Smooth muscle cell (in vitro differentiated cells): Measurements from ENCODE around the gene BLVRA. TPM values are rescaled to one million over a fixed set of nuclear protein-coding genes. Genes with fewer than 3 reads are reported as not detected.
"Not testable (repeated sequence)": the region's sequence is repeated elsewhere in the genome, so short reads cannot be mapped to it uniquely, and the experiment has no call there.

ENCODE experiments used
- DNase-seq: peaks from one replicate; lab custom pipeline; 2025; ENCODE audit not compliant: unreplicated experiment; lab: John Stamatoyannopoulos, UW
- H2AFZ ChIP-seq: fragments of 200-600 bp; sonication (generic); 2 replicates; pipeline ENCODE4 v1.6.0; 2016; ENCODE audit warnings: antibody characterized with exemption, low read depth, mild to moderate bottlenecking
- H3F3A ChIP-seq: fragments of 200-600 bp; sonication (generic); 2 replicates; pipeline ENCODE4 v1.6.0; 2017; ENCODE audit warnings: antibody characterized with exemption, low read depth
- H3K27ac ChIP-seq: fragments of 200-600 bp; sonication (generic); 2 replicates; pipeline ENCODE4 v1.5.1; 2016; ENCODE audit warnings: low read depth, mild to moderate bottlenecking
- H3K27me3 ChIP-seq: fragments of 200-600 bp; sonication (generic); 2 replicates; pipeline ENCODE4 v1.6.1; 2016; ENCODE audit warnings: low read depth, mild to moderate bottlenecking
- H3K36me3 ChIP-seq: fragments of 200-600 bp; sonication (generic); 2 replicates; pipeline ENCODE4 v1.5.1; 2016; ENCODE audit warnings: low read depth
- H3K4me1 ChIP-seq: fragments of 200-600 bp; sonication (generic); 2 replicates; pipeline ENCODE4 v1.5.1; 2016; ENCODE audit warnings: low read depth
- H3K4me2 ChIP-seq: fragments of 200-600 bp; sonication (generic); 2 replicates; pipeline ENCODE4 v1.6.0; 2016; ENCODE audit warnings: mild to moderate bottlenecking
- H3K4me3 ChIP-seq: fragments of 200-600 bp; sonication (generic); 2 replicates; pipeline ENCODE4 v1.5.1; 2016; ENCODE audit warnings: mild to moderate bottlenecking
- H3K79me2 ChIP-seq: fragments of 200-600 bp; sonication (generic); 2 replicates; pipeline ENCODE4 v1.6.0; 2016; ENCODE audit warnings: low read depth, mild to moderate bottlenecking
- H3K9ac ChIP-seq: fragments of 200-600 bp; sonication (generic); 2 replicates; pipeline ENCODE4 v1.6.0; 2016; ENCODE audit warnings: low read depth
- H3K9me3 ChIP-seq: fragments of 200-600 bp; sonication (generic); replicated peaks from 2 replicates; pipeline ENCODE4 v1.5.1; 2016; ENCODE audit warnings: low read depth
- H4K20me1 ChIP-seq: fragments of 200-600 bp; sonication (generic); 2 replicates; pipeline ENCODE4 v1.6.0; 2016; ENCODE audit warnings: low read depth
- WGBS: methylation state at CpG from one replicate; pipeline ENCODE4 v1.1.7; 2016; ENCODE audit warnings: low lambda C conversion rate; 5-methylcytosine and 5-hydroxymethylcytosine counted together
- polyA plus RNA-seq: library from polyadenylated mRNA; unstranded; fragments of >200 nt; fragmentation: Nextera tagmentation; extraction: Ambion mirVana; gene quantifications from 2 replicates; pipeline ENCODE4 v1.2.1, GENCODE V29; 2016
- total RNA-seq: library from RNA; depleted of rRNA; stranded (reverse); fragments of >200 nt; gene quantifications from 2 replicates; pipeline ENCODE4 v1.2.3, GENCODE V29; 2014
- TF ChIP-seq, protein P1 (sequence below): fragments of 200-600 bp; sonication (generic); IDR thresholded peaks from 2 replicates; pipeline ENCODE4 v1.5.1; 2017; ENCODE audit warnings: borderline replicate concordance, mild to moderate bottlenecking, antibody characterized with exemption; ENCODE audit not compliant: insufficient read depth, poor library complexity, severe bottlenecking

Gene BLVRA
- total and polyA plus RNA-seq, 2 experiments from 2014 or later: 24.6 to 65.4 TPM

DNA sequence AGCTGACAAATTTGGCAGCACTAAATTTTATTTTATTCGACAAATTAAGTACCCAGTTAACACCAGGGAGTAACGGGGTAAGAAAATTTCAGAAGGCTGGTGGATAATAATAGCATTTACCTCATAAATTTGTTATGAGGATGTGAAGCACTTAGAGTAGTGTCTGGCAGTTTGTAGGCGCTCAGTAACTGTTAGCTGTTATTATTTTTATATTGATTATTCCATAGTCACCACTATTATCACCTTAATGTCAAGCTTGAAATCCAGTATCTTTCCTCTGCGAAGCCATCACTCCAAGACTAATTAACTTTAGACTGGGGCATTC is 28.6 kb upstream of the BLVRA start:
- Histone ChIP-seq H3K4me1 (peaks cover 6% of the 10 kb centered on the region), H3K27ac (peak overlapping the region; percentile 64), H3K79me2 (peaks cover 43% of the 10 kb centered on the region), H3K27me3 (no peaks in the 10 kb centered on the region), H3K4me3 (peak overlapping the region; percentile 89), H2AFZ (peak overlapping the region; percentile 97), H3K4me2 (peak overlapping the region; percentile 91), H3K36me3 (no peaks in the 10 kb centered on the region), H3K9ac (peak overlapping the region; percentile 80), H3K9me3 (no peaks in the 10 kb centered on the region), H3F3A (no peaks in the 10 kb centered on the region), H4K20me1 (peaks cover 5% of the 10 kb centered on the region)
- TF ChIP-seq, protein P1, sequence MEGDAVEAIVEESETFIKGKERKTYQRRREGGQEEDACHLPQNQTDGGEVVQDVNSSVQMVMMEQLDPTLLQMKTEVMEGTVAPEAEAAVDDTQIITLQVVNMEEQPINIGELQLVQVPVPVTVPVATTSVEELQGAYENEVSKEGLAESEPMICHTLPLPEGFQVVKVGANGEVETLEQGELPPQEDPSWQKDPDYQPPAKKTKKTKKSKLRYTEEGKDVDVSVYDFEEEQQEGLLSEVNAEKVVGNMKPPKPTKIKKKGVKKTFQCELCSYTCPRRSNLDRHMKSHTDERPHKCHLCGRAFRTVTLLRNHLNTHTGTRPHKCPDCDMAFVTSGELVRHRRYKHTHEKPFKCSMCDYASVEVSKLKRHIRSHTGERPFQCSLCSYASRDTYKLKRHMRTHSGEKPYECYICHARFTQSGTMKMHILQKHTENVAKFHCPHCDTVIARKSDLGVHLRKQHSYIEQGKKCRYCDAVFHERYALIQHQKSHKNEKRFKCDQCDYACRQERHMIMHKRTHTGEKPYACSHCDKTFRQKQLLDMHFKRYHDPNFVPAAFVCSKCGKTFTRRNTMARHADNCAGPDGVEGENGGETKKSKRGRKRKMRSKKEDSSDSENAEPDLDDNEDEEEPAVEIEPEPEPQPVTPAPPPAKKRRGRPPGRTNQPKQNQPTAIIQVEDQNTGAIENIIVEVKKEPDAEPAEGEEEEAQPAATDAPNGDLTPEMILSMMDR: no peak
- WGBS: 27% methylated on average over 4 of the region's 4 CpGs
- no peak for DNase-seq

DNA sequence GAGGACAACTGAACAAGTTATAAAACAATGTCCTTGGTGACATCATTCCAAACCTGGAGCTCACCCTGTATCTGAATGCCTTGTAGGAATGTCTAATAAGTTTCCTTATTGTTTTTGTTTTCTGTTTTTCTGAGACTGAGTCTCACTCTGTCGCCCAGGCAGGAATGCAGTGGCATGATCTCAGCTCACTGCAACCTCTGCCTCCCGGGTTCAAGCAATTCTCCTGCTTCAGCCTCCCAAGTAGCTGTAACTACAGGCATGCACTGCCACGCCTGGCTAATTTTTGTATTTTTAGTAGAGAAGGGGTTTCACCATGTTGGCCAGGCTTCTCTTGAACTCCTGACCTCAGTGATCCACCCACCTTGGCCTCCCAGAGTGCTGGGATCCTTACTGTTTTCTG is 27.0 kb upstream of the BLVRA start:
- WGBS: 90% methylated on average over 3 of the region's 3 CpGs
- peaks cover 27% of the 10 kb centered on the region for H3K79me2 ChIP-seq
- not testable (repeated sequence) for H2AFZ ChIP-seq, H3K9me3 ChIP-seq, DNase-seq, H3K27me3 ChIP-seq, H3K36me3 ChIP-seq, H3K4me3 ChIP-seq, H3F3A ChIP-seq, H3K4me1 ChIP-seq, H3K9ac ChIP-seq, H3K27ac ChIP-seq, H4K20me1 ChIP-seq, H3K4me2 ChIP-seq

DNA sequence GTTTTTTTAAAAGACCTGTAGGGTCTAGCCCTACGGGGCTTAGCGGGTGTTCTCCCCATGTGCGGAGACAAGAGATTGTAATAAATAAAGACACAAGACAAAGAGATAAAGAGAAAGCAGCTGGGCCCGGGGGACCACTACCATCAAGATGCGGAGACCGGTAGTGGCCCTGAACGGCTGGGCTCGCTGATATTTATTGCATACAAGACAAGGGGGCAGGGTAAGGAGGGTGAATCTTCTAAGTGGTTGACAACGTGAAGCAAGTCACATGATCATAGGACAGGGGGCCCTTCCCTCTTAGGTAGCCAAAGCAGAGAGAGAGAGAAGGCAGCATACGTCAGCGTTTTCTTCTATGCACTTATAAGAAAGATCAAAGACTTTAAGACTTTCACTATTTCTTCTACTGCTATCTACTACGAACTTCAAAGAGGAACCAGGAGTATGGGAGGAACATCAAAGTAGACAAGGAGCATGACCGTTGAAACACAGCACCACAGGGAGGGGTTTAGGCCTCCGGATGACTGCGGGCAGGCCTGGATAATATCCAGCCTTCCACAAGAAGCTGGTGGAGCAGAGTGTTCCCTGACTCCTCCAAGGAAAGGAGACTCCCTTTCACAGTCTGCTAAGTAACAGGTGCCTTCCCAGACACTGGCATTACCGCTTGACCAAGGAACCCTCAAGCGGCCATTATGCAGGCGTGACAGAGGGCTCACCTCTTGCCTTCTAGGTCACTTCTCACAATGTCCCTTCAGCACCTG is 23.7 kb upstream of the BLVRA start:
- not testable (repeated sequence) for DNase-seq, H3K27ac ChIP-seq, H3K27me3 ChIP-seq, H3K79me2 ChIP-seq, H3K36me3 ChIP-seq, H3F3A ChIP-seq, H3K9me3 ChIP-seq, H3K4me3 ChIP-seq, H3K4me2 ChIP-seq, H3K4me1 ChIP-seq, H4K20me1 ChIP-seq, H3K9ac ChIP-seq, H2AFZ ChIP-seq
- WGBS: 83% methylated on average over 18 of the region's 18 CpGs

DNA sequence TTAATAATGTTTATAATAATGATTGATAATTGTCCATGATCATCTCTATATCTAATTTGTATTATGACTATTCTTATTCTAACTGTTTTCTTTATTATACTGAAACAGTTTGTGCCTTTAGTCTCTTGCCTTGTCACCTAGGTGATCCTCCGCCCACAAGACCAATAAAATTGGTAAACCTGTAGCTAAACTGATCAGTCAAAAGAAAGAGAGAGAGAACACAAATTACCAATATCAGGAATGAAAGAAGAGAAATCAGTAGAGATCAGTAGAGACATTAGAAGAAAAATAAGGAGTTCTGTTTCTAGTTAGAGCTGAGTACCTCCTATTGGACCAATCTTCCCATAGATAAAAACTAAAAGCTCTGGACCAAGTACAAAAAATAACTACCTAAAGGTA is 23.1 kb upstream of the BLVRA start:
- 100% methylated on average over 1 of the region's 1 CpG for WGBS

More for the DNA sequence above, 23.1 kb upstream of the BLVRA start:
- H3K79me2 ChIP-seq: no peaks in the 10 kb centered on the region
- no peak overlapping the region for H3K4me2 ChIP-seq
- no peaks in the 10 kb centered on the region for H4K20me1 ChIP-seq
- TF ChIP-seq, protein P1: no peak
- no peak overlapping the region for H3K9ac ChIP-seq
- no peaks in the 10 kb centered on the region for H3K9me3 ChIP-seq
- no peak overlapping the region for H3K4me3 ChIP-seq
- no peaks in the 10 kb centered on the region for H3K27me3 ChIP-seq
- no peaks in the 10 kb centered on the region for H3K4me1 ChIP-seq
- DNase-seq: no peak
- no peaks in the 10 kb centered on the region for H3F3A ChIP-seq
- no peak overlapping the region for H3K27ac ChIP-seq
- no peak overlapping the region for H2AFZ ChIP-seq
- no peaks in the 10 kb centered on the region for H3K36me3 ChIP-seq
